Measurements from ENCODE around the gene DISC1.

- TF ChIP-seq CTCF (IDR thresholded peaks at IDR 0.05), result no peak
- TF ChIP-seq POLR2A (IDR thresholded peaks at IDR 0.05), result no peak
Observed at GRCh38 chr1:232048481-232048880, 421.9 kb downstream of the DISC1 start.
